Ishikawa (cell line): ENCODE results near the gene ATF7IP2.

Experiments used
- CEBPB ChIP-seq: IDR thresholded peaks from 2 replicates; pipeline ENCODE4 v1.6.1; 2012
- CREB1 ChIP-seq: IDR thresholded peaks from 2 replicates; pipeline ENCODE4 v1.6.1; 2012; ENCODE audit warnings: low read depth
- EP300 ChIP-seq: IDR thresholded peaks from 2 replicates; pipeline ENCODE4 v1.6.1; 2012; ENCODE audit warnings: borderline replicate concordance
- NFIC ChIP-seq: IDR thresholded peaks from 2 replicates; pipeline ENCODE4 v1.6.1; 2012
- RAD21 ChIP-seq: IDR thresholded peaks from 2 replicates; pipeline ENCODE4 v1.6.1; 2012; ENCODE audit warnings: low read depth
- TAF1 ChIP-seq: IDR thresholded peaks from 2 replicates; pipeline ENCODE4 v1.6.1; 2012; ENCODE audit warnings: low read depth, mild to moderate bottlenecking
- TCF12 ChIP-seq: IDR thresholded peaks from 2 replicates; pipeline ENCODE4 v1.6.1; 2012; ENCODE audit warnings: low read depth
- TF ChIP-seq, protein P1 (sequence below): IDR thresholded peaks from 2 replicates; pipeline ENCODE4 v1.6.1; 2012; ENCODE audit warnings: low read depth, mild to moderate bottlenecking
- TF ChIP-seq, protein P2 (sequence below): IDR thresholded peaks from 2 replicates; pipeline ENCODE4 v1.6.1; 2012
- TF ChIP-seq, protein P3 (sequence below): IDR thresholded peaks from 2 replicates; pipeline ENCODE4 v1.6.1; 2012

GRCh38 chr16:10349851-10350250, 36.0 kb upstream of the ATF7IP2 start:
- TF ChIP-seq EP300 (no peak), RAD21 (no peak), TCF12 (no peak), TAF1 (no peak), CEBPB (no peak), NFIC (no peak), CREB1 (no peak)
- TF ChIP-seq, protein P1, sequence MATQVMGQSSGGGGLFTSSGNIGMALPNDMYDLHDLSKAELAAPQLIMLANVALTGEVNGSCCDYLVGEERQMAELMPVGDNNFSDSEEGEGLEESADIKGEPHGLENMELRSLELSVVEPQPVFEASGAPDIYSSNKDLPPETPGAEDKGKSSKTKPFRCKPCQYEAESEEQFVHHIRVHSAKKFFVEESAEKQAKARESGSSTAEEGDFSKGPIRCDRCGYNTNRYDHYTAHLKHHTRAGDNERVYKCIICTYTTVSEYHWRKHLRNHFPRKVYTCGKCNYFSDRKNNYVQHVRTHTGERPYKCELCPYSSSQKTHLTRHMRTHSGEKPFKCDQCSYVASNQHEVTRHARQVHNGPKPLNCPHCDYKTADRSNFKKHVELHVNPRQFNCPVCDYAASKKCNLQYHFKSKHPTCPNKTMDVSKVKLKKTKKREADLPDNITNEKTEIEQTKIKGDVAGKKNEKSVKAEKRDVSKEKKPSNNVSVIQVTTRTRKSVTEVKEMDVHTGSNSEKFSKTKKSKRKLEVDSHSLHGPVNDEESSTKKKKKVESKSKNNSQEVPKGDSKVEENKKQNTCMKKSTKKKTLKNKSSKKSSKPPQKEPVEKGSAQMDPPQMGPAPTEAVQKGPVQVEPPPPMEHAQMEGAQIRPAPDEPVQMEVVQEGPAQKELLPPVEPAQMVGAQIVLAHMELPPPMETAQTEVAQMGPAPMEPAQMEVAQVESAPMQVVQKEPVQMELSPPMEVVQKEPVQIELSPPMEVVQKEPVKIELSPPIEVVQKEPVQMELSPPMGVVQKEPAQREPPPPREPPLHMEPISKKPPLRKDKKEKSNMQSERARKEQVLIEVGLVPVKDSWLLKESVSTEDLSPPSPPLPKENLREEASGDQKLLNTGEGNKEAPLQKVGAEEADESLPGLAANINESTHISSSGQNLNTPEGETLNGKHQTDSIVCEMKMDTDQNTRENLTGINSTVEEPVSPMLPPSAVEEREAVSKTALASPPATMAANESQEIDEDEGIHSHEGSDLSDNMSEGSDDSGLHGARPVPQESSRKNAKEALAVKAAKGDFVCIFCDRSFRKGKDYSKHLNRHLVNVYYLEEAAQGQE: no peak
- TF ChIP-seq, protein P2, sequence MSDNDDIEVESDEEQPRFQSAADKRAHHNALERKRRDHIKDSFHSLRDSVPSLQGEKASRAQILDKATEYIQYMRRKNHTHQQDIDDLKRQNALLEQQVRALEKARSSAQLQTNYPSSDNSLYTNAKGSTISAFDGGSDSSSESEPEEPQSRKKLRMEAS: no peak
- TF ChIP-seq, protein P3, sequence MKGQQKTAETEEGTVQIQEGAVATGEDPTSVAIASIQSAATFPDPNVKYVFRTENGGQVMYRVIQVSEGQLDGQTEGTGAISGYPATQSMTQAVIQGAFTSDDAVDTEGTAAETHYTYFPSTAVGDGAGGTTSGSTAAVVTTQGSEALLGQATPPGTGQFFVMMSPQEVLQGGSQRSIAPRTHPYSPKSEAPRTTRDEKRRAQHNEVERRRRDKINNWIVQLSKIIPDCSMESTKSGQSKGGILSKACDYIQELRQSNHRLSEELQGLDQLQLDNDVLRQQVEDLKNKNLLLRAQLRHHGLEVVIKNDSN: no peak
